Loucy (cell line): ENCODE measurements around the gene ARHGAP45.

Experiments
- EZH2phosphoT487 ChIP-seq: fragments of 200-600 bp; IDR thresholded peaks from 2 replicates; pipeline ENCODE4 v1.6.1; 2018; ENCODE audit warnings: antibody characterized with exemption, mild to moderate bottlenecking, moderate library complexity, borderline replicate concordance
- TF ChIP-seq, protein P1 (sequence below): fragments of 200-600 bp; sonication (generic); conservative IDR thresholded peaks from 2 replicates; pipeline ENCODE4 v1.5.1; 2014; ENCODE audit warnings: mild to moderate bottlenecking, antibody characterized with exemption, low read length

DNA sequence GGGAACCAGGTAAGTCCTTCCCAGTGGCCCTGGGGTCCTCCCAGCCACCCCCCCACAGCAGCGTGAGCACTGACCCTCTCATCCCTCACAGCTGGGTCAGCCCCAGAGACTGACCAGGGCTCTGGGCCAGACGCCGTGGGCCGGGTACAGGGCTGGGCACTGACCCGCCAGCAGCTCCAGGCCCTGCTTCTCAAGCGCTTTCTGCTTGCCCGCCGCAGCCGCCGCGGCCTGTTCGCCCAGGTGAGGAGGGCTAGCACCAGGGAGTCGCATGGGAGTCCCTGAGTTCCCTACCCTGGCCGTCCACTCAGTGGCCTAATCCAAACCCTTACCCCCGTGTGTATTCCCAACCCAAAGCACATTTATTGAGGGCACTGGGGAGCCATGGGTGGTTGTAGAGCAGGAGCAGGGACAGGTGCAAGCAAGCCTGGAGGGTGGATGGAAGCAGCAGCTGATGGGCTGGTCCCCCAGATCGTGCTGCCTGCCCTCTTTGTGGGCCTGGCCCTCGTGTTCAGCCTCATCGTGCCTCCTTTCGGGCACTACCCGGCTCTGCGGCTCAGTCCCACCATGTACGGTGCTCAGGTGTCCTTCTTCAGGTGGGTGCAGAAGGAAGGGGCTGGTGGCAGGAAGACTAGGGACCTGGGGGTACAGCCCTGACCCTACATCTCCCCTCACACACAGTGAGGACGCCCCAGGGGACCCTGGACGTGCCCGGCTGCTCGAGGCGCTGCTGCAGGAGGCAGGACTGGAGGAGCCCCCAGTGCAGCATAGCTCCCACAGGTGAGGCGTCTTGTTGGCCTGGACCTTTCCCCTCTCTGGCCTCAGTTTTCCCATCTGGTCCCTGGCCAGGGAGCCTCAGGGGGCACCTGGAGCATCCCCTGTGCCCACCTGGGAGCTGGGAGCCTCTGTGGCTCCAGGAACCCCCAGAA lies 12.6 kb upstream of the ARHGAP45 start:
- TF ChIP-seq, protein P1, sequence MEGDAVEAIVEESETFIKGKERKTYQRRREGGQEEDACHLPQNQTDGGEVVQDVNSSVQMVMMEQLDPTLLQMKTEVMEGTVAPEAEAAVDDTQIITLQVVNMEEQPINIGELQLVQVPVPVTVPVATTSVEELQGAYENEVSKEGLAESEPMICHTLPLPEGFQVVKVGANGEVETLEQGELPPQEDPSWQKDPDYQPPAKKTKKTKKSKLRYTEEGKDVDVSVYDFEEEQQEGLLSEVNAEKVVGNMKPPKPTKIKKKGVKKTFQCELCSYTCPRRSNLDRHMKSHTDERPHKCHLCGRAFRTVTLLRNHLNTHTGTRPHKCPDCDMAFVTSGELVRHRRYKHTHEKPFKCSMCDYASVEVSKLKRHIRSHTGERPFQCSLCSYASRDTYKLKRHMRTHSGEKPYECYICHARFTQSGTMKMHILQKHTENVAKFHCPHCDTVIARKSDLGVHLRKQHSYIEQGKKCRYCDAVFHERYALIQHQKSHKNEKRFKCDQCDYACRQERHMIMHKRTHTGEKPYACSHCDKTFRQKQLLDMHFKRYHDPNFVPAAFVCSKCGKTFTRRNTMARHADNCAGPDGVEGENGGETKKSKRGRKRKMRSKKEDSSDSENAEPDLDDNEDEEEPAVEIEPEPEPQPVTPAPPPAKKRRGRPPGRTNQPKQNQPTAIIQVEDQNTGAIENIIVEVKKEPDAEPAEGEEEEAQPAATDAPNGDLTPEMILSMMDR: no peak
- TF ChIP-seq EZH2phosphoT487: no peak
